H9 (cell line): ENCODE data around the gene CCDC28A. TPM values are rescaled to one million over a fixed set of nuclear protein-coding genes. Genes with fewer than 3 reads are reported as not detected.

Experiments
- DNase-seq: peaks from one replicate; pipeline ENCODE4 v3.0.0-alpha.2; 2017
- H2AFZ ChIP-seq: one replicate; pipeline ENCODE4 v1.6.1; 2013; ENCODE audit warnings: mild to moderate bottlenecking, low read length, control low read depth, moderate library complexity
- H2AK5ac ChIP-seq: 2 replicates; pipeline ENCODE4 v1.6.1; 2013; ENCODE audit warnings: low read length, control low read depth, mixed read lengths; ENCODE audit not compliant: insufficient read length
- H2BK120ac ChIP-seq: one replicate; pipeline ENCODE4 v1.6.1; 2013; ENCODE audit warnings: low read depth, mild to moderate bottlenecking, low read length, control low read depth, inconsistent platforms; ENCODE audit not compliant: poor library complexity, severe bottlenecking
- H2BK12ac ChIP-seq: 2 replicates; pipeline ENCODE4 v1.6.1; 2013; ENCODE audit warnings: low read length, control low read depth, mixed read lengths, low read depth; ENCODE audit not compliant: insufficient read length
- H2BK15ac ChIP-seq: 2 replicates; pipeline ENCODE4 v1.6.1; 2013; ENCODE audit warnings: low read depth, low read length, control low read depth
- H2BK20ac ChIP-seq: one replicate; pipeline ENCODE4 v1.6.1; 2013; ENCODE audit warnings: low read depth, mild to moderate bottlenecking, low read length, control low read depth, inconsistent platforms; ENCODE audit not compliant: poor library complexity, severe bottlenecking
- H2BK5ac ChIP-seq: 2 replicates; pipeline ENCODE4 v1.6.1; 2013; ENCODE audit warnings: low read length, control low read depth, mixed read lengths; ENCODE audit not compliant: insufficient read length
- H3K14ac ChIP-seq: 2 replicates; pipeline ENCODE4 v1.6.1; 2013; ENCODE audit warnings: low read length, control low read depth; ENCODE audit not compliant: insufficient read depth
- H3K18ac ChIP-seq: 2 replicates; pipeline ENCODE4 v1.6.1; 2013; ENCODE audit warnings: low read depth, mild to moderate bottlenecking, mixed read lengths, low read length, control low read depth; ENCODE audit not compliant: insufficient read length
- H3K23ac ChIP-seq: 2 replicates; pipeline ENCODE4 v1.6.1; 2013; ENCODE audit warnings: low read length, control low read depth, mixed read lengths, low read depth; ENCODE audit not compliant: insufficient read length
- H3K23me2 ChIP-seq: 2 replicates; pipeline ENCODE4 v1.6.1; 2013; ENCODE audit warnings: low read depth, mild to moderate bottlenecking, mixed read lengths, low read length, control low read depth; ENCODE audit not compliant: insufficient read length, poor library complexity, severe bottlenecking
- H3K27ac ChIP-seq: 2 replicates; pipeline ENCODE4 v1.5.1; 2013; ENCODE audit warnings: low read length, control low read depth, mixed read lengths, low read depth; ENCODE audit not compliant: insufficient read length
- H3K27me3 ChIP-seq: 2 replicates; pipeline ENCODE4 v1.6.1; 2013; ENCODE audit warnings: low read length, control low read depth, inconsistent platforms; ENCODE audit not compliant: insufficient read depth
- H3K4ac ChIP-seq: 2 replicates; pipeline ENCODE4 v1.6.1; 2013; ENCODE audit warnings: low read depth, mild to moderate bottlenecking, control low read depth, inconsistent platforms, low read length, moderate library complexity
- H3K4me1 ChIP-seq: 2 replicates; pipeline ENCODE4 v1.6.1; 2013; ENCODE audit warnings: low read length, control low read depth, inconsistent platforms; ENCODE audit not compliant: insufficient read depth
- H3K4me2 ChIP-seq: 2 replicates; pipeline ENCODE4 v1.6.1; 2013; ENCODE audit warnings: low read length, control low read depth, mixed read lengths; ENCODE audit not compliant: insufficient read length, insufficient read depth
- H3K56ac ChIP-seq: 2 replicates; pipeline ENCODE4 v1.6.1; 2013; ENCODE audit warnings: low read depth, mild to moderate bottlenecking, mixed read lengths, low read length, control low read depth; ENCODE audit not compliant: insufficient read length
- H3K79me1 ChIP-seq: 2 replicates; pipeline ENCODE4 v1.6.1; 2013; ENCODE audit warnings: low read depth, mild to moderate bottlenecking, moderate library complexity, low read length, control low read depth, inconsistent platforms; ENCODE audit not compliant: insufficient read depth, poor library complexity, severe bottlenecking
- H3K79me2 ChIP-seq: 2 replicates; pipeline ENCODE4 v1.6.1; 2013; ENCODE audit warnings: low read length, control low read depth, inconsistent platforms; ENCODE audit not compliant: insufficient read depth
- H3K9ac ChIP-seq: 2 replicates; pipeline ENCODE4 v1.6.1; 2013; ENCODE audit warnings: low read length, control low read depth, mixed read lengths; ENCODE audit not compliant: insufficient read length; ENCODE audit errors: extremely low read depth
- H3K9me3 ChIP-seq: one replicate; pipeline ENCODE4 v1.6.1; 2013; ENCODE audit warnings: low read depth, low read length, inconsistent platforms; ENCODE audit not compliant: control insufficient read depth
- H3T11ph ChIP-seq: one replicate; pipeline ENCODE4 v1.6.1; 2013; ENCODE audit warnings: mild to moderate bottlenecking, low read length, control low read depth, inconsistent platforms
- H4K20me1 ChIP-seq: one replicate; pipeline ENCODE4 v1.6.1; 2013; ENCODE audit not compliant: control insufficient read depth, insufficient read length, insufficient read depth
- H4K5ac ChIP-seq: 2 replicates; pipeline ENCODE4 v1.6.1; 2013; ENCODE audit warnings: low read depth, mild to moderate bottlenecking, mixed read lengths, low read length, control low read depth; ENCODE audit not compliant: insufficient read length
- H4K8ac ChIP-seq: replicated peaks from 2 replicates; pipeline ENCODE4 v1.6.1; 2013; ENCODE audit warnings: low read length, control low read depth, mixed read lengths, low read depth; ENCODE audit not compliant: insufficient read length
- H4K91ac ChIP-seq: 2 replicates; pipeline ENCODE4 v1.6.1; 2013; ENCODE audit warnings: low read depth, mild to moderate bottlenecking, moderate library complexity, mixed read lengths, low read length, control low read depth; ENCODE audit not compliant: insufficient read length
- H3K27ac Mint-ChIP-seq, 3 experiments: 2 replicates in 2 of 3; 3 replicates in 1 of 3; pipeline ENCODE4 v1.8.0; 2020 to 2021; ENCODE audit warnings: mixed read lengths in 3 of 3, mild to moderate bottlenecking in 1 of 3, moderate library complexity in 1 of 3
- H3K27me3 Mint-ChIP-seq: 2 replicates; pipeline ENCODE4 v1.8.0; 2021; ENCODE audit warnings: low read depth, mild to moderate bottlenecking, moderate library complexity, mixed read lengths
- H3K36me3 Mint-ChIP-seq, 3 experiments: 2 replicates in 2 of 3; 3 replicates in 1 of 3; pipeline ENCODE4 v1.8.0; 2020 to 2021; ENCODE audit warnings: low read depth in 3 of 3, mixed read lengths in 3 of 3; ENCODE audit not compliant: insufficient read depth in 1 of 3
- H3K4me1 Mint-ChIP-seq, 2 experiments: 2 replicates each; pipeline ENCODE4 v1.8.0; 2020; ENCODE audit warnings: mixed read lengths in 2 of 2
- H3K4me3 Mint-ChIP-seq, 2 experiments: 2 replicates in 1 of 2; 3 replicates in 1 of 2; pipeline ENCODE4 v1.8.0; 2020 to 2021; ENCODE audit warnings: mild to moderate bottlenecking in 2 of 2, mixed read lengths in 2 of 2, moderate library complexity in 1 of 2
- H3K9me3 Mint-ChIP-seq, 2 experiments: 2 replicates in 1 of 2; 3 replicates in 1 of 2; pipeline ENCODE4 v1.8.0; 2020; ENCODE audit warnings: mild to moderate bottlenecking in 2 of 2, mixed read lengths in 2 of 2, moderate library complexity in 1 of 2
- WGBS: extraction: QIAGEN DNeasy Blood & Tissue Kit; methylation state at CpG from one replicate; pipeline ENCODE4 v1.1.7; 2013; ENCODE audit warnings: missing lambda C conversion rate, low lambda C conversion rate, mixed read lengths; ENCODE audit not compliant: insufficient read length; ENCODE audit errors: extremely low coverage; 5-methylcytosine and 5-hydroxymethylcytosine counted together
- total RNA-seq: library from RNA; stranded (reverse); gene quantifications from 2 replicates; pipeline ENCODE4 v1.2.1, GENCODE V29; 2021
- TF ChIP-seq, protein P1 (sequence below): fragments of 200-600 bp; sonication (generic); conservative IDR thresholded peaks from 3 replicates; pipeline ENCODE4 v1.8.0; 2021; ENCODE audit warnings: antibody characterized with exemption, mild to moderate bottlenecking

CCDC28A gene
- total RNA-seq, 1 experiment from 2014 or later, result 12.9 TPM

DNA sequence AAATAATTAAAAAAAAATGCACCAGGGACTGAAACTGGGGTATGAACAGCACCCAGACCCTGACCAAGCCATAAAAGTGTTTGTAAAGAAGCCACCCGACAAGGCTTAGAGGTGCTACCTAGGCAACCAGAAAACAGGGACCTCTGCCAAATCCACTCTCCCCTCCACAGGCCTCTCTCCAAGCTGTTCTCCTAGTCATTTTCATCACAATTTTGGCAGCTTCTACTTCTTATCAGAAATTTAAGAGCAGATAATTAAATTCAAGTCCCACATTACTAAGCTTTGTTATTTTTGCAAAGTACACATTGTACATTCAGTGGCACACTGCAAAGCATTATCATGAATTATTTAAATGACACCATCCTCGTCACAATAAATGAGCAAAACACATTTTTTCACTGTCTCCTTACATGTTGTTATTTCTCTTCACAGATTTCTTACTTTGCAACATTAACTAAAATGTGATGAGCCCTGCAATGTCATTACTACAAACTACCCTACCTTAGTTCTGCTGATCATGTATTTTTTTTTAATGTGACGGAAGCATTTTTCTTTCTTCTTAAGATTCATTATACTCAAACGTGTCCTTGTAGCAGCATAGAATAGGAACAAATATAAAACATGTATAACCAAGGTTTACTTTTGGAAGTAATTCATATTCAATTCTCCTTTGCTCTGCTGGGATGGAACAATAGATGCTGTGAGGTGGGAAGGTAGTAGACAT is 60.4 kb downstream of the CCDC28A start:
- no peak overlapping the region for H3K4ac ChIP-seq
- no peaks in the 10 kb centered on the region for H3K9me3 ChIP-seq
- Mint-ChIP-seq H3K27me3 (no peaks in the 10 kb centered on the region), H3K27ac (no peak overlapping the region), H3K9me3 (no peaks in the 10 kb centered on the region), H3K4me1 (peaks cover 0 to 2% of the 10 kb centered on the region in 2 experiments; a peak in 2 of 4 replicates), H3K36me3 (no peaks in the 10 kb centered on the region), H3K4me3 (no peak overlapping the region)
- no peak overlapping the region for H3K18ac ChIP-seq
- WGBS, result no CpG with 5 or more reads among the region's 4 CpGs
- H2AK5ac ChIP-seq, result no peak overlapping the region
- no peak overlapping the region for H3T11ph ChIP-seq
- H2BK5ac ChIP-seq, result no peak overlapping the region
- H3K27me3 ChIP-seq, result no peaks in the 10 kb centered on the region
- no peak for DNase-seq
- no peak overlapping the region for H3K4me2 ChIP-seq
- H4K5ac ChIP-seq, result no peak overlapping the region
- H4K91ac ChIP-seq, result no peak overlapping the region
- TF ChIP-seq, protein P1, sequence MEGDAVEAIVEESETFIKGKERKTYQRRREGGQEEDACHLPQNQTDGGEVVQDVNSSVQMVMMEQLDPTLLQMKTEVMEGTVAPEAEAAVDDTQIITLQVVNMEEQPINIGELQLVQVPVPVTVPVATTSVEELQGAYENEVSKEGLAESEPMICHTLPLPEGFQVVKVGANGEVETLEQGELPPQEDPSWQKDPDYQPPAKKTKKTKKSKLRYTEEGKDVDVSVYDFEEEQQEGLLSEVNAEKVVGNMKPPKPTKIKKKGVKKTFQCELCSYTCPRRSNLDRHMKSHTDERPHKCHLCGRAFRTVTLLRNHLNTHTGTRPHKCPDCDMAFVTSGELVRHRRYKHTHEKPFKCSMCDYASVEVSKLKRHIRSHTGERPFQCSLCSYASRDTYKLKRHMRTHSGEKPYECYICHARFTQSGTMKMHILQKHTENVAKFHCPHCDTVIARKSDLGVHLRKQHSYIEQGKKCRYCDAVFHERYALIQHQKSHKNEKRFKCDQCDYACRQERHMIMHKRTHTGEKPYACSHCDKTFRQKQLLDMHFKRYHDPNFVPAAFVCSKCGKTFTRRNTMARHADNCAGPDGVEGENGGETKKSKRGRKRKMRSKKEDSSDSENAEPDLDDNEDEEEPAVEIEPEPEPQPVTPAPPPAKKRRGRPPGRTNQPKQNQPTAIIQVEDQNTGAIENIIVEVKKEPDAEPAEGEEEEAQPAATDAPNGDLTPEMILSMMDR, result no peak
- no peak overlapping the region for H3K27ac ChIP-seq
- no peaks in the 10 kb centered on the region for H3K23me2 ChIP-seq
- no peaks in the 10 kb centered on the region for H3K79me2 ChIP-seq
- no peak overlapping the region for H2BK12ac ChIP-seq
- no peaks in the 10 kb centered on the region for H3K4me1 ChIP-seq
- no peak overlapping the region for H2AFZ ChIP-seq
- H3K23ac ChIP-seq, result no peak overlapping the region
- no peak overlapping the region for H2BK120ac ChIP-seq
- no peak overlapping the region for H4K8ac ChIP-seq
- H2BK15ac ChIP-seq, result no peak overlapping the region
- H3K9ac ChIP-seq, result no peak overlapping the region
- H3K79me1 ChIP-seq, result no peaks in the 10 kb centered on the region
- H4K20me1 ChIP-seq, result no peaks in the 10 kb centered on the region
- no peak overlapping the region for H3K14ac ChIP-seq
- H3K56ac ChIP-seq, result no peak overlapping the region
- H2BK20ac ChIP-seq, result no peak overlapping the region
